CD4-positive, alpha-beta T cell treated with Interleukin-6 for 4 hours (primary cell): ENCODE data around the gene PRKCA.
"Not testable (repeated sequence)": the region's sequence is repeated elsewhere in the genome, so short reads cannot be mapped to it uniquely, and the experiment has no call there.

Source experiments
- DNase-seq: peaks from one replicate; pipeline ENCODE4 v3.0.0-alpha.2; 2020; ENCODE audit warnings: mixed read lengths

Gene PRKCA

GRCh38 chr17:66469088-66469442 is 166.7 kb downstream of the PRKCA start:
- DNase-seq, result no peak

DNA sequence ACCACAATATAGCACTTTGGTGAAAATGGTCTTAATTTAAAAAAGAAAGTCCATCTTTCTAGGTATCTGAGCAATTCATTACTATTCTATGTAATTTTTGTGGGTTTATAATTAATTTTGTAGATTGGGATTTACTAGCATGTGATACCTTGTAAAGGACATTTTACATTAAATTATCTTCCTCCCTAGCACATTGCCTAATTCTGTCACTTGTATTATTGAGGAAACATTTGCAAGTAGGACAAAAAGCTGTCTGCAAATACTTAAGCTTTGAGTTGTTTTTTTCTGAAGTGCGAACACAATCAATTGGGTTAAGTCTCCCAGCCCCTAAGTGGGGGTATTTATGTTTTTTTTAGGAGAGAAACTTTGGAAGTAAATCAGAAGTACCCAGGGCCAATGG is 167.0 kb downstream of the PRKCA start:
- no peak for DNase-seq

DNA sequence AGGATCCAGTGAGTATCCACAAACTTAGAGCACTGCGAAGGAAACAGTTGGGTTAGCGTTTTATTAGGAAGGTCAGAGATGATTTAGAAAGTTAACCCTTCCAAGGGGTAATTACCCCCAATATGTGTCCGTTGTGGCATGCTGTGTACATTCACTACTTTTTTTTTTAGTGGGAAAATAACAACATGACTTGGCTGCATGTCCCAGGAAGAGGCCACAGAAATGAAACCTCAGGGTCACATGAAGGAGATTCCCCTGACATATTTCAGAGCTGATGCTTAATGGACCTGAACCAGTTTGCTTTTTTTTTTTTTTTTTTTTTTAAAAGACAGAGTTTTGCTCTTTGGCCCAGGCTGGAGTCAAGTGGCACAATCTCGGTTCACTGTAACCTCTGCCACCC is 167.5 kb downstream of the PRKCA start:
- no peak for DNase-seq

- no peak for DNase-seq
Measured at GRCh38 chr17:66472123-66472522, 169.7 kb downstream of the PRKCA start.

DNA sequence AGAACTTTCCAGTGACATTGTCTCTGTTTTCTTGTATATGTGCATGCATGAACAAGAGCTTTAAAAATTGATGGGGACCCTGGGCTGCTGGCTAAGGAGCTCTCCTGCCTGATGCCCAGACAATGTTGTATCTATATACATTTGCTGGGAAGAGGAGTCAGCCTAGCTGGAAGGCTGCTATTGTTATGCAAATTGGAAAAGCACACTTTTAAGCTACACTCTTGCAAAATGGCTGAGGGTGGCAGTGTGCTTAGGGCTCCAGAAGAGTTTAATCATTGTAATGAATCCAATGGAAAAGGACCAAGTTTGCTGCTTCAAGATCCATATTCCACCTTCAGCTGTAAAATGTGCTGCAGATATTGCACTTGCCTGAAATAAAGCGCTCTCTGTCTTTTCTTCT is 171.8 kb downstream of the PRKCA start:
- DNase-seq, result no peak

DNA sequence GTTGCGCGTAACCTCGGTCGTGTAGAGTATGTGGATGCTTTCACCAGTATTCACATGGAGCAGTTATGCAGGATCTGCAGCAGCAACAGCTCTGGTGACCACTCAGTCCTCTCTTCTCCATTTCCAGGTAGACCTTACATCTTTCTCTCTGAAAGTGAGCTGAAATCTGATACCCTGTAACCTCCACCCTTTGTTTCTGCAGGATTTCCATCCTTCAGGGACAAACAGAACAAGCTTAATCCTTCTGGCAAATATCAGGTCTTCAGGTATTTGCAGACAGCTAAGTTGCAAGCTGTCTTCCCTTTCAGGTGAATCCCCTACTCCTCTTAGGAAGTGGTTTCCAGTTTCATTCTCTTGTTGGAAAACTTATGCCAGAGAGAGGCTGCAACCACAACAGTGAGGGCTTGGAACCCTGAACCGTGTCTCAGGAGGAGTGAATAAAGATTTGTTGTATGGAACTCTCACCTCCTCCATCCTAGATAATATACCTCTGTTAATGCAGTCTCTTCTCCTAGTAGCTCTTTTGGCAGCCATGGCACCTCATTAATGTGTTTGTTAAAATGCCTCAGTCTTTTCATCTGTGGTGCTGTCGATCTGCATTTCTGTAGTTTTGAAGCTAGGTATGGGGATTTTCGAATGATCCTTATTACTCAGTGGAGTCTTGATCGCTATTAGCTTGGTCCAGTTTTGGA is 172.5 kb downstream of the PRKCA start:
- no peak for DNase-seq

GRCh38 chr17:66476014-66476413 is 173.6 kb downstream of the PRKCA start:
- no peak for DNase-seq

DNA sequence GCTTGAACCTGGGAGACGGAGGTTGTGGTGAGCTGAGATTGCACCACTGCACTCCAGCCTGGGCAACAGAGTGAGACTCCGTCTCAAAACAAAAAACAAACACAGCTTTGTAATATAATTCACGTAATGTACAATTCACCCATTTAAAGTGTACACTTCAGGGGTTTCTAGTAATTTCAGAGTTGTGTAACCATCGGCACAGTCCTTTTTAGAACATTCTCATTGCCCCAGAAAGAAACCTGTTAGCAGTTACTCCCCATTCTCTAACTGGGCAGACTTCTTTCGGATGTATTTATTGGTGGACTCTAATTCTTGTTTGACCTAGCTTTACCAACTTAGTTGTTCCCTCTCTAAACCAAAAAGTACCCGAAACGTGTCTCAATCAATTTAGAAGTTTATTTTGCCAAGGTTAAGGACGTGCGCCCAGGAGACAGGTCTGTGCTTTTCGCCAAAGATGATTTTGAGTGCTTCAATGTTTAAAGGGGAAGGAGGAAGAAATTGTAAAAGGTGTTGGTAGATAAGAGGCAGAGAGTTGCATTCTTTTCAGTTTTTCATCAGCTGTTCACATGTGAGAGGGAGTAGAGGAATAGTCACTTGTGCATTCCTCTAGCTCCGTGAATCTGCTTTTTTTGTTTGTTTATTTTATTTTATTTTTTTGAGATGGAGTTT is 175.3 kb downstream of the PRKCA start:
- DNase-seq, result no peak

DNA sequence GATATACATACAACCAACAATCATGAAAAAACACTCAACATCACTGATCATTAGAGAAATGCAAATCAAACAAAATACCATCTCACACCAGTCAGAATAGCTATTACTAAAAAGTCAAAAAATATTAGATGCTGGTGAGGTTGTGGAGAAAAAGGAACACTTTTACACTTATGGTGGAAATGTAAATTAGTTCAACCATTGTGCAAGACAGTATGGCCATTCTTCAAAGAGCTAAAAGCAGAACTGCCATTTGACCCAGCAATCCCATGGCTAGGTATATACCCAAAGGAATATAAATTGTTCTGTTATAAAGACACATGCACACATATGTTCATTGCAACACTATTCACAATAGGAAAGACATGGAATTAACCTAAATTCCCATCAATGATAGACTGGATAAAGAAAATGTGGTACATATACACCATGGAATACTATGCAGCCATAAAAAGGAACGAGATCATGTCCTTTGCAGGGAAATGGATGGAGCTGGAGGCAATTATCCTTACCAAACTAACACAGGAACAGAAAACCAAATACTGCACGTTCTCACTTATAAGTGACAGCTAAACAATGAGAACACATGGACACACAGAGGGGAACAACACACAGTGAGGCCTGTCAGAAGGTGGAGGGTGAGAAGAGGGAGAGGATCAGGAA is 176.9 kb downstream of the PRKCA start:
- DNase-seq, result not testable (repeated sequence)

DNA sequence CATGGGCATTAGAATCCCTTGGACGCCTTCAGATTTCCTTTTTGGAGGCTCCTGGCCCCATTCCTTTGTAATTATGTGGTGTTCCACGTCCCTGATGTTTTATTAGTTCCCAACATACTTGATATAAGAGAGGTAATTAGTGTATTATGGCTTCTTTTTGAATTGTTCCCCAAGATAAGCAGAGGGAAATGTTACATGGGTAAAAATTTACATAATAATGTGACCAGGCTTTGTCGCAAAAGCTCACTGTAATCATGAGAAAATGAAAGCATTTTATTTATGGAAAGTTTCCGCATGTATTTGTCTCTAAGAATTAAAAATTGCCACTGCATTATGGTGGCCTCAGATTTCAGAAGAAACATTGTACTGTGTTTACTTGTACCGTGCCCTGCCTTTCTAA is 177.8 kb downstream of the PRKCA start:
- no peak for DNase-seq

- no peak for DNase-seq
Measured at GRCh38 chr17:66480802-66481201, 178.4 kb downstream of the PRKCA start.

- no peak for DNase-seq
Measured at GRCh38 chr17:66481271-66481670, 178.9 kb downstream of the PRKCA start.

- no peak for DNase-seq
Measured at GRCh38 chr17:66483906-66484305, 181.5 kb downstream of the PRKCA start.

- no peak for DNase-seq
Measured at GRCh38 chr17:66485309-66485947, 183.0 kb downstream of the PRKCA start.

- DNase-seq, result no peak
Measured at GRCh38 chr17:66487121-66487520, 184.7 kb downstream of the PRKCA start.

DNA sequence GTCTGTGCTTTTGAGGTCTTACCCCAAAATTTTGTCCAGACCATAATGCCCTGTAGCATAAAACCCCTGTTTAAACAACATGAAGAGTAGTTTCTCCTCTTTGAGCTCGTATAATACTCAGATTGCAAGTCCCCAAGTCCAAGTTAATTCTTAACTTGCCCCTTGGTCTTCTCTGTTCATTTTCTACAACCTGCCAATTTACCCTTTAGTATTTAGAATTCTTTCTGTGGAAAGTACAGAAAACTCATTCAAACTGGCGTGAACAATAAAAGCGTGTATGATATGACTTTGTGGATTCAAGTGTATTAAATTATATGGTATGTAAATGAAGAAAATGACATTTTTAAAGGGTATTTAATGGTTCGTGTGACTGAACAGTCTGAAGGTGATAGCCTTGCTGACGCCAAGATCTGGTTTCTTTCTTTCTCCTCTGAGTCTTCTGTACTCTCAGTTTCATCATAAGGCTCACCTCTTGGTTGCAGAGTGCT is 185.6 kb downstream of the PRKCA start:
- no peak for DNase-seq

GRCh38 chr17:66488864-66489263 is 186.5 kb downstream of the PRKCA start:
- DNase-seq, result no peak

DNA sequence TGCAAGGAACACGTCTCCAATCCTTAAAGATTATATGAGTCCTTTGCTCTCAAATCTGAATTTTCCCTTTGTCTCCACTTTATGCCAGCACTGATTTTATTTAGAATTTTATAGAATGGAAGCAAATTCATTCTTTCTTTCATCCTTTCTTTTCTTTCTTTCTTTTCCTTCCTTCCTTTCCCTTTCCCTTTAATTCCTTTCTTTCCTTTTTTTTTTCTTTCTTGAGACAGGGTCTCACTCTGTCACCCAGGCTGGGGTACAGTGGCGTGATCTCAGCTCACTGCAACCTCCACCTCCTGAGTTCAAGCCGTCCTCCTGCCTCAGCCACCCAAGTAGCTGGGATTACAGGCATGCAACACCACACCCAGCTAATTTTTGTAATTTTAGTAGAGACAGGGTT is 187.2 kb downstream of the PRKCA start:
- not testable (repeated sequence) for DNase-seq

DNA sequence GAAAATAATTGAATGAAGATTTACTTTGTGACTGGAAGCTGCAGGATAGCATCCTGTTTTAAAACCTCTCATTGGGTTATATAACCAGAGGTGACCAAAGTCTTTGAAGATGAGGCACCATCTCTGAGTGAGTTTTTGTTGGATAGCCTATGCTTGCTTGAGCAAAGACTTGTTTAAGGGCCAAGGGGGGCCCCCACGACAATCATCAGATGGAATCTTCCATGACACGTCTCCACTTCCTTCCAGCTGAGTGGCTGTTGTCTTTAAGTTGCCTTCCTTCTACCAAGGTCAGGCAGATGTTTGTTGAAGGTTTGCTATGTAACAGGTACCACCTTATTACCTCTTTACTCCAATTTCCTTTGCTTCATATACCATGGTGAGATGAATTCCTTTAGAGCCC is 188.8 kb downstream of the PRKCA start:
- peak; percentile 17 for DNase-seq

DNA sequence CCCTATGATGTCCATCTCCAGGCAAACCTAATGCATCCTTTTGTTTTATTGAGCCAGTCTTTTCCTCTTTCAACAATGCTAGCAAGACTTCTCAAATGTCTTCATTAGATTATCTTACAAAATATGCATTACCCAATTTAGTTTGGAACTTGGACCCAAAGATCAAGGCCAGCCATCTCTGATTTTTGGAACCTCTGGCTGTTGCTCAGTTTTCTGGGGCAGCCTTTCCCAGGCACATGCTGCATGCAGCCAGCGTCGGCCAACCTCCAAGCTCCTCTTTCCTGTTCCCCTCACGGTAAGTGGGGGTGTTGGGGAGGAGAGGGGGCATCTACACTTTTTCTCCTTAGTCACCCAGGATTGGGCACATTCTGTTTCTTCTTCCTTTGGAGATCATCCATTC is 189.3 kb downstream of the PRKCA start:
- no peak for DNase-seq

DNA sequence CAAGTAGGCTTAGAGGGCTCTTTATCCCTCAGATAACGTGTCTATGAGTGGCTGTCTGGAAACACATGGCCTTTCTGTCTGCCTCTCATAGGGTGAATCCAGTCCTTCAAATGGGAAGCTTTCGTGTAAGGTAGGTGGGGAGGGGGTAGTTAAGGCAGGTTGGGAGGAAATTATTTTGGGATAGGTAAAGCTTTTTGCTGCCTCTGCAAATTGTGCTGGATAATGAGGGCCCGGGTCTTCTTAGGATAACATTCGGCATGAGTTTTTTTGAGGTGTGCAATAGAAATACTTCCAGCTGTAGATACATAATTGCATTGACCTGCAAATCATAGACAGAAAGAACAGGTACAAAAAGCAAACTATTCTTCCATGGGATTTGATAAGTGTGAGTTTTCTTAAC is 189.7 kb downstream of the PRKCA start:
- DNase-seq, result no peak

- no peak for DNase-seq
Measured at GRCh38 chr17:66492561-66493005, 190.2 kb downstream of the PRKCA start.

DNA sequence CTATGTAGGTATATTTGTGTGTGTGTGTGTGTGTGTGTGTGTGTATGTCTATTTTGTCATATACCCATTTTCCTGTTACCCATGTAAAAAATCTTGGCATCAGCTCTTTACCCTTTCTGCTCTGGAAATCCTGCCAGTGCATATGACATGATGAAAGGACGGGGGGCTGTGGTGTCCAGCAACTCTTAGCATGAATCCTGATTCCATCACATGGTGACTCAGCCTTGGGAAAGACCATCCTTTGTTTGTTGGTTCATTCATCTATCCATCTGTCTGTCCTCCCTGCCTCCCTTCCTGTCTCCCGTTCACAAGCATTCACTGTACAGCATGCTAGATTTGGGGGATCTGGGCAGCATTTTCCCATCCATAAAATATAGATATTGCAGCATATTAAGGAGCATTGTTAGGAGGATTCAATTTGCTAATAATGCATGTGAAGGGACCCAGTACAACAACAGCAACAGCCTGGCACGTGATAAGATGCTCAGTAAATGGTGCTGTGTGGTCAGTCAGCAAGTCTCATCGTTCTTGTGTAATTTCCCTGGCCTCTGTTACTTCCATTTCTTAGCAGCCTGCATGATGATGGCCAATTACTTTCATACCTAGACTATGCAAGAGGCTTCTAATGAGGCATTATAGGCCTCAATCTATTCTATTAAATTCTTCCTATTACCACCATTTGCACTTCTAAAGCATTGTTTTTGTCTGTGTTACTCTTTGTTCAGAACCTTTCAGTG is 191.0 kb downstream of the PRKCA start:
- no peak for DNase-seq
